Spleen (tissue), 7 donors: ENCODE data around the gene ACOXL.
A peak's percentile ranks its signal among the peaks of the same experiment; 100 is the strongest.

Experiments used
- POLR2A ChIP-seq, 3 donors: fragments of 450-650 bp; IDR thresholded peaks; one replicate each; pipeline ENCODE4 v1.5.1; 2017; ENCODE audit warnings: antibody characterized with exemption in 3 of 3, mild to moderate bottlenecking in 1 of 3
- POLR2AphosphoS5 ChIP-seq, 3 donors: sonication (generic); formaldehyde crosslinking; IDR thresholded peaks; one replicate each; pipeline ENCODE4 v1.5.1; 2017; ENCODE audit warnings: antibody characterized with exemption in 3 of 3
- TF ChIP-seq, protein P1 (sequence below), 11 experiments: fragments of 200-600 bp in 7 of 11; fragments of 450-650 bp in 4 of 11; sonication (generic) in 4 of 11; IDR thresholded peaks in 8 of 11; conservative IDR thresholded peaks in 3 of 11; 1 replicate in 7 of 11; 2 replicates in 4 of 11; pipeline versions ENCODE4 v1.4.0 to v1.8.0; 2016 to 2021; ENCODE audit warnings: antibody characterized with exemption in 11 of 11, inconsistent platforms in 4 of 11, mild to moderate bottlenecking in 1 of 11
- donor health status: DM: no; HTN: no; CAD: no; lungs with moderate emphysema.
- donor health status: DM: no; HTN: no; CAD: no.
- donor health status: DM: no; HTN: no; CAD: no.

DNA sequence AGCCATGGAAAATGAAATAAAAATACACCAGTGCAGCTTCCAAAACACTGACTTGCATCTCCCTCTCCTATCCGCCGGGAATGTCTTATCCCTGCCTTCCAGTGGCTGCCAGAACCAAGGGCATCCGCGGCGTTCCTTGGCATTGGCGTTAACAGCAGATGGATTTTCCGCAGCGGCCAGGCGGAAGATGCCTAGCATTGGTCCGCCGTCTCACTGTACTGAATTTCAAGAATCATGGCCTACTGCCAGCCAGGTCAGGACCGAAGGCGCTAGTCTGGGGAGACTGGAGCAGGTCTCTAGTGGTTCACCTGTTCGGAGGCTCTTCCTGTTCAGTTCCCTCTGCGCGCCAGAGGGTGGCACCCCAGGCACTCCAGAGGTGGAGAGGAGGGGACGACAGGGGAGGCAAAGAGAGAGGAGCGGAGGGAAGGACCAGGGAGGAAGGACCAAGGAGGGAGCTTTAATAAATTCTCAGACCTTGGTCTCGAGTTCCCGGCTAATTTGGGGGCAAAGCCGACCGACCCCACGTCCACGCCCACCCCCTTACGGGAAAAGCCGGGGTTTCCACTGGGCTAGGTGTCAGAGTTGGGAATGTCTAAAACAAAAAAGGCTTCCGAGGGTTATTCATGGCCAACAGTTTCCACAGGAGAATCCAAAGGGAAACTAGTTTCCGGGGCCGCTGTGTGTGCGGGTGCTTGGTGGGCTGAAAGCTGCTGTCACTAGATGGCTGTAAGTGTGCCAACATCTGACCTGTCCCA, 384.6 kb downstream of the ACOXL start:
- TF ChIP-seq, protein P1, sequence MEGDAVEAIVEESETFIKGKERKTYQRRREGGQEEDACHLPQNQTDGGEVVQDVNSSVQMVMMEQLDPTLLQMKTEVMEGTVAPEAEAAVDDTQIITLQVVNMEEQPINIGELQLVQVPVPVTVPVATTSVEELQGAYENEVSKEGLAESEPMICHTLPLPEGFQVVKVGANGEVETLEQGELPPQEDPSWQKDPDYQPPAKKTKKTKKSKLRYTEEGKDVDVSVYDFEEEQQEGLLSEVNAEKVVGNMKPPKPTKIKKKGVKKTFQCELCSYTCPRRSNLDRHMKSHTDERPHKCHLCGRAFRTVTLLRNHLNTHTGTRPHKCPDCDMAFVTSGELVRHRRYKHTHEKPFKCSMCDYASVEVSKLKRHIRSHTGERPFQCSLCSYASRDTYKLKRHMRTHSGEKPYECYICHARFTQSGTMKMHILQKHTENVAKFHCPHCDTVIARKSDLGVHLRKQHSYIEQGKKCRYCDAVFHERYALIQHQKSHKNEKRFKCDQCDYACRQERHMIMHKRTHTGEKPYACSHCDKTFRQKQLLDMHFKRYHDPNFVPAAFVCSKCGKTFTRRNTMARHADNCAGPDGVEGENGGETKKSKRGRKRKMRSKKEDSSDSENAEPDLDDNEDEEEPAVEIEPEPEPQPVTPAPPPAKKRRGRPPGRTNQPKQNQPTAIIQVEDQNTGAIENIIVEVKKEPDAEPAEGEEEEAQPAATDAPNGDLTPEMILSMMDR (IDR thresholded peaks at IDR 0.05 in 8 of 11, conservative IDR thresholded peaks at IDR 0.05 in 3 of 11), result peak; percentile 56 to 87 (median 77)
- no peak for TF ChIP-seq POLR2A (IDR thresholded peaks at IDR 0.05)
- TF ChIP-seq POLR2AphosphoS5 (IDR thresholded peaks at IDR 0.05), result peak in 2 of 3 donors; percentile 41 to 51
